A549 (cell line): ENCODE data around the gene BMP4. TPM values are rescaled to one million over a fixed set of nuclear protein-coding genes. Genes with fewer than 3 reads are reported as not detected.

ENCODE experiments used
- ATAC-seq, 2 experiments: fragments of 200-7000 bp in 1 of 2; fragments of >200 bp in 1 of 2; cut with Nextera tagmentation in 1 of 2; cut with Tn5 transposase in 1 of 2; 3 replicates each; pipeline versions ENCODE4 v1.8.0 to v1.9.1; 2018 to 2020; ENCODE audit warnings: mild to moderate bottlenecking in 1 of 2, moderate library complexity in 1 of 2
- CTCF ChIA-PET: fragments of 300-600 bp; sonication (Branson Sonifier 250); formaldehyde crosslinking; extraction: SDS; loops from one replicate; lab custom pipeline; 2021; ENCODE audit warnings: antibody characterized with exemption, inconsistent platforms; lab: Yijun Ruan, JAX
- POLR2A ChIA-PET: fragments of 350-600 bp; formaldehyde crosslinking; extraction: SDS; loops from one replicate; lab custom pipeline; 2021; ENCODE audit warnings: antibody characterized with exemption, inconsistent platforms; lab: Yijun Ruan, JAX
- DNase-seq, 2 experiments: peaks; one replicate each; pipeline versions ENCODE4 v3.0.0 to v3.0.0-alpha.2; 2011 to 2016; ENCODE audit warnings: low read depth in 1 of 2, low spot score in 1 of 2
- FAIRE-seq: peaks from 2 replicates; lab custom pipeline; 2011; peaks lifted over from hg19 to GRCh38; lab: Jason Lieb, UNC
- H3K27ac ChIP-seq, 2 experiments: fragments of >200 bp; sonication (Bioruptor Twin); formaldehyde crosslinking; 3 replicates each; pipeline ENCODE4 v1.5.1; 2016 to 2017
- H3K4me1 ChIP-seq: fragments of >200 bp; sonication (Bioruptor Twin); formaldehyde crosslinking; 3 replicates; pipeline ENCODE4 v1.6.1; 2016
- H3K4me2 ChIP-seq: fragments of >200 bp; sonication (Bioruptor Twin); formaldehyde crosslinking; 3 replicates; pipeline ENCODE4 v1.6.1; 2016
- H3K4me3 ChIP-seq: fragments of >200 bp; sonication (Bioruptor Twin); formaldehyde crosslinking; 3 replicates; pipeline ENCODE4 v1.5.1; 2016
- H3K9me3 ChIP-seq: fragments of >200 bp; sonication (Bioruptor Twin); formaldehyde crosslinking; 3 replicates; pipeline ENCODE4 v1.6.1; 2016
- BCL3 ChIP-seq: fragments of >200 bp; sonication (Bioruptor Twin); formaldehyde crosslinking; IDR thresholded peaks from 3 replicates; pipeline ENCODE4 v1.6.1; 2016
- CBX2 ChIP-seq: fragments of 200-600 bp; sonication (generic); IDR thresholded peaks from 2 replicates; pipeline ENCODE4 v1.6.1; 2016; ENCODE audit warnings: low read depth, mild to moderate bottlenecking, borderline replicate concordance
- EP300 ChIP-seq, 2 experiments: fragments of >200 bp; sonication (Bioruptor Twin); formaldehyde crosslinking; IDR thresholded peaks; 2 replicates in 1 of 2; 3 replicates in 1 of 2; pipeline ENCODE4 v1.6.1; 2016 to 2017
- ESRRA ChIP-seq: fragments of 150-350 bp; IDR thresholded peaks from 2 replicates; pipeline ENCODE4 v1.6.1; 2014; ENCODE audit warnings: mild to moderate bottlenecking, low read length, borderline replicate concordance
- GATA3 ChIP-seq: IDR thresholded peaks from 2 replicates; pipeline ENCODE4 v1.6.1; 2012; ENCODE audit warnings: borderline replicate concordance
- JUNB ChIP-seq: fragments of >200 bp; sonication (Bioruptor Twin); formaldehyde crosslinking; IDR thresholded peaks from 2 replicates; pipeline ENCODE4 v1.6.1; 2016
- KDM1A ChIP-seq: fragments of 200-600 bp; sonication (generic); IDR thresholded peaks from 2 replicates; pipeline ENCODE4 v1.6.1; 2016; ENCODE audit warnings: low read depth, mild to moderate bottlenecking
- MAFK ChIP-seq: fragments of 450-650 bp; IDR thresholded peaks from 2 replicates; pipeline ENCODE4 v1.6.1; 2014; ENCODE audit not compliant: partially characterized antibody
- MAX ChIP-seq: IDR thresholded peaks from 2 replicates; pipeline ENCODE4 v1.6.1; 2012
- NFE2L2 ChIP-seq: fragments of 150-350 bp; conservative IDR thresholded peaks from 2 replicates; pipeline ENCODE4 v1.6.1; 2014; ENCODE audit warnings: low read length
- POLR2AphosphoS2 ChIP-seq: conservative IDR thresholded peaks from 2 replicates; pipeline ENCODE4 v1.6.1; 2012; ENCODE audit warnings: low read length, improper control_type of control experiment, inconsistent platforms
- RARB ChIP-seq: fragments of 250-450 bp; sonication (Bioruptor Pico); IDR thresholded peaks from 2 replicates; pipeline ENCODE4 v1.8.0; 2021; ENCODE audit warnings: mild to moderate bottlenecking, moderate library complexity
- SMC3 ChIP-seq: fragments of >200 bp; sonication (Bioruptor Twin); formaldehyde crosslinking; IDR thresholded peaks from 3 replicates; pipeline ENCODE4 v1.6.1; 2018; ENCODE audit warnings: inconsistent platforms
- TFCP2L1 ChIP-seq: fragments of 250-450 bp; sonication (Bioruptor Pico); IDR thresholded peaks from 2 replicates; pipeline ENCODE4 v1.5.0; 2021; ENCODE audit warnings: mild to moderate bottlenecking
- TP53 ChIP-seq: fragments of 250-450 bp; sonication (Bioruptor Pico); IDR thresholded peaks from 2 replicates; pipeline ENCODE4 v1.5.0; 2021; ENCODE audit warnings: mild to moderate bottlenecking, moderate library complexity
- USF2 ChIP-seq: fragments of 450-650 bp; IDR thresholded peaks from 2 replicates; pipeline ENCODE4 v1.6.1; 2014; ENCODE audit warnings: antibody characterized with exemption
- WGBS: methylation state at CpG from one replicate; pipeline ENCODE4 v1.1.6; 2017; ENCODE audit errors: missing lambda C conversion rate; 5-methylcytosine and 5-hydroxymethylcytosine counted together
- polyA plus RNA-seq, 4 experiments: library from polyadenylated mRNA; depleted of rRNA in 3 of 4; stranded (reverse); fragments of >200 nt; fragmentation: RNase III in 1 of 4; extraction: RNeasy Plus Mini Kit Qiagen cat#74134 plus additional on column Dnase treatment in 1 of 4; gene quantifications; 2 replicates in 3 of 4; 3 replicates in 1 of 4; pipeline ENCODE4 v1.2.3, GENCODE V29; 2011 to 2017
- TF ChIP-seq, protein P1 (sequence below): fragments of >200 bp; sonication (Bioruptor Twin); formaldehyde crosslinking; IDR thresholded peaks from 2 replicates; pipeline ENCODE4 v1.6.1; 2016
- TF ChIP-seq, protein P2 (sequence below): IDR thresholded peaks from 2 replicates; pipeline ENCODE4 v1.6.1; 2012

The BMP4 gene
- polyA plus RNA-seq, 2 of the 4 experiments (the other 2 are of a cell fraction) = 4.1 to 8.9 TPM

GRCh38 chr14:53942970-53943750 is 13.5 kb downstream of the BMP4 start:
- FAIRE-seq = no peak
- WGBS = 27% methylated on average over 8 of the region's 8 CpGs
- TF ChIP-seq, protein P1, sequence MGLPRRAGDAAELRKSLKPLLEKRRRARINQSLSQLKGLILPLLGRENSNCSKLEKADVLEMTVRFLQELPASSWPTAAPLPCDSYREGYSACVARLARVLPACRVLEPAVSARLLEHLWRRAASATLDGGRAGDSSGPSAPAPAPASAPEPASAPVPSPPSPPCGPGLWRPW = no peak
- Histone ChIP-seq H3K4me3 (no peak overlapping the region), H3K27ac (no peak overlapping the region), H3K4me2 (peak overlapping the region; percentile 49; the same call in 2 of the 3 replicates), H3K4me1 (peaks cover 12% of the 10 kb centered on the region; the same call in 2 of the 3 replicates), H3K9me3 (no peaks in the 10 kb centered on the region)
- POLR2A ChIA-PET = no interaction called here
- DNase-seq = no peak
- CTCF ChIA-PET = interaction anchor here (0.9 to 1.2 kb wide), 3 partner anchors 13 to 405 kb away, joined by 3 to 4 read pairs (median 3); no protein-coding TSS in a partner anchor
- no peak for ATAC-seq

DNA sequence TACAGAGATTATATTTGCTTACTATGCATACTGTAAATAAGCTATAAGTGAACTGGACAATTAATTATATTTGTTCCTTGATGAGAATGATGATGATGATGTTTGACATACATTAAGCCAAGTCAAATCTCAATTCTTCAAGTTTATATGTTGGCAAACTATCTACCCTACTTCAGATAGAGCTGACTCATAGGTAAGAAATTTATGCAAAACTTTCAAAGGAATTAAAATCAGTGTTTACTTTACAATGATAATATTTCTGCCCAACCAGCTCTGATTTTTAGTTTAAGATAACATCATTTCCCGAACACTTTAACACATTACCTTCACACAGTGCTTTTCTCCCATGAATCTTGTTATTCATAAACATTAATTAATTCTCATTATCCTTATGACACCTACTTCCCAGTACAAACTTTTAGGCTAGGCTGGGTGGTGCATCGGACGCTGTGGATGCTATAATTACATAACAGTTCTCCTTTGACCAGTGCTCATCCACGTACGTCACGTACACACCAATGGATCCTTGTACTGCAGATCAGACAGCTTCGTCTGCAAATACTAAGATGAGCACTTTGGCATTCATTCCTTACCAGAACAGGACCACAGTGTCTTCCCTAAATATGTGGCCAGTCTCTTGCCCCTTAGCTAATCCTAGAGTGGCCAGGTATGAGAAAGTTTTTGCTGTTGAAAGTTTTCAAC is 18.3 kb downstream of the BMP4 start:
- Histone ChIP-seq H3K4me3 (no peak overlapping the region), H3K27ac (no peak overlapping the region), H3K4me2 (no peak overlapping the region), H3K4me1 (peaks cover 8% of the 10 kb centered on the region; the same call in 2 of the 3 replicates), H3K9me3 (no peaks in the 10 kb centered on the region)
- ChIA-PET CTCF (interaction anchor here (1.1 to 1.2 kb wide), 3 partner anchors 8 to 16 kb away, joined by 3 to 4 read pairs (median 4); no protein-coding TSS in a partner anchor), POLR2A (interaction anchor here (1.9 kb wide), 1 partner anchor 15 kb away, joined by 8 read pairs; no protein-coding TSS in a partner anchor)
- FAIRE-seq = no peak
- no peak for DNase-seq
- no peak for TF ChIP-seq BCL3
- TF ChIP-seq, protein P2, sequence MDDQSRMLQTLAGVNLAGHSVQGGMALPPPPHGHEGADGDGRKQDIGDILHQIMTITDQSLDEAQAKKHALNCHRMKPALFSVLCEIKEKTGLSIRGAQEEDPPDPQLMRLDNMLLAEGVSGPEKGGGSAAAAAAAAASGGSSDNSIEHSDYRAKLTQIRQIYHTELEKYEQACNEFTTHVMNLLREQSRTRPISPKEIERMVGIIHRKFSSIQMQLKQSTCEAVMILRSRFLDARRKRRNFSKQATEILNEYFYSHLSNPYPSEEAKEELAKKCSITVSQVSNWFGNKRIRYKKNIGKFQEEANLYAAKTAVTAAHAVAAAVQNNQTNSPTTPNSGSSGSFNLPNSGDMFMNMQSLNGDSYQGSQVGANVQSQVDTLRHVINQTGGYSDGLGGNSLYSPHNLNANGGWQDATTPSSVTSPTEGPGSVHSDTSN = no peak
- TF ChIP-seq TFCP2L1 (CRISPR knock-in tag) = no peak
- no peak for TF ChIP-seq GATA3
- no peak for TF ChIP-seq SMC3
- no peak for TF ChIP-seq TP53 (CRISPR knock-in tag)
- TF ChIP-seq JUNB = no peak
- TF ChIP-seq KDM1A = no peak
- TF ChIP-seq CBX2 = no peak
- no peak for TF ChIP-seq ESRRA
- TF ChIP-seq POLR2AphosphoS2 = no peak
- TF ChIP-seq EP300 (IDR thresholded peaks at IDR 0.05) = no peak
- TF ChIP-seq NFE2L2 = no peak
- no peak for TF ChIP-seq MAX
- no peak for TF ChIP-seq MAFK
- no peak for TF ChIP-seq USF2
- TF ChIP-seq RARB (CRISPR knock-in tag) = no peak
- no peak for ATAC-seq
- WGBS = 87% methylated on average over 7 of the region's 7 CpGs
